HepG2 (cell line): ENCODE results near the gene SMPD3. TPM values are rescaled to one million over a fixed set of nuclear protein-coding genes. Genes with fewer than 3 reads are reported as not detected.

Experiments
- ATAC-seq: fragments of 200-7000 bp; cut with Tn5 transposase; 3 replicates; pipeline ENCODE4 v1.9.1; 2020; ENCODE audit warnings: mild to moderate bottlenecking, moderate library complexity
- BruUV-seq: library from RNA; stranded (reverse); fragments of 400-500 nt; replicated peaks from 2 replicates; lab custom pipeline; 2021; lab: Mats Ljungman, UMichigan
- CTCF ChIA-PET: fragments of 300-600 bp; formaldehyde crosslinking; extraction: SDS; loops from one replicate; lab custom pipeline; 2021; ENCODE audit warnings: low total read pairs, inconsistent platforms, low intra/inter-chr PET ratio; lab: Yijun Ruan, JAX
- POLR2A ChIA-PET: fragments of 350-600 bp; sonication (Branson Sonifier 250); formaldehyde crosslinking; loops from one replicate; lab custom pipeline; 2020; ENCODE audit warnings: antibody characterized with exemption, inconsistent platforms; lab: Yijun Ruan, JAX
- DNase-seq: peaks from one replicate; pipeline ENCODE4 v3.0.0-alpha.2; 2015; ENCODE audit warnings: low spot score
- FAIRE-seq: peaks from 3 replicates; lab custom pipeline; 2011; peaks lifted over from hg19 to GRCh38; lab: Jason Lieb, UNC
- H2AFZ ChIP-seq: one replicate; pipeline ENCODE4 v1.6.1; 2011; ENCODE audit warnings: low read length, inconsistent platforms
- H3K27ac ChIP-seq: fragments of 300-600 bp; 3 replicates; pipeline ENCODE4 v1.8.0; 2011; ENCODE audit warnings: mixed run types, mild to moderate bottlenecking, mixed read lengths, low read length, inconsistent platforms; ENCODE audit not compliant: insufficient read depth; ENCODE audit errors: extremely low read length
- H3K27me3 ChIP-seq, 2 experiments: fragments of 200-600 bp in 1 of 2; 2 replicates in 1 of 2; 3 replicates in 1 of 2; pipeline versions ENCODE4 v1.6.0 to v1.8.0; 2011; ENCODE audit warnings: low read length in 2 of 2, mild to moderate bottlenecking in 2 of 2, moderate library complexity in 2 of 2, inconsistent platforms in 1 of 2; ENCODE audit not compliant: insufficient read depth in 2 of 2, control insufficient read depth in 1 of 2
- H3K36me3 ChIP-seq, 2 experiments: fragments of 200-600 bp in 1 of 2; replicated peaks in 1 of 2; 2 replicates in 1 of 2; 3 replicates in 1 of 2; pipeline versions ENCODE4 v1.5.1 to v1.8.0; 2011; ENCODE audit warnings: low read length in 2 of 2, inconsistent platforms in 1 of 2; ENCODE audit not compliant: insufficient read depth in 2 of 2, control insufficient read depth in 1 of 2
- H3K4me1 ChIP-seq: 2 replicates; pipeline ENCODE4 v1.5.1; 2012; ENCODE audit warnings: low read length, inconsistent platforms; ENCODE audit not compliant: insufficient read depth
- H3K4me2 ChIP-seq: 2 replicates; pipeline ENCODE4 v1.6.0; 2011; ENCODE audit warnings: low read depth, low read length, inconsistent platforms
- H3K4me3 ChIP-seq, 3 experiments: fragments of 200-600 bp in 1 of 3; sonication (generic), shearing (Covaris generic) in 1 of 3; replicated peaks in 1 of 3; 2 replicates each; pipeline ENCODE4 v1.5.1; 2011 to 2016; ENCODE audit warnings: low read length in 3 of 3, inconsistent platforms in 2 of 3, low read depth in 2 of 3, mild to moderate bottlenecking in 2 of 3, control low read depth in 1 of 3, mixed read lengths in 1 of 3; ENCODE audit not compliant: insufficient read depth in 1 of 3
- H3K79me2 ChIP-seq: one replicate; pipeline ENCODE4 v1.6.1; 2011; ENCODE audit warnings: low read length, inconsistent platforms; ENCODE audit not compliant: insufficient read depth
- H3K9ac ChIP-seq: 2 replicates; pipeline ENCODE4 v1.6.0; 2011; ENCODE audit warnings: mild to moderate bottlenecking, low read depth, low read length, inconsistent platforms; ENCODE audit not compliant: insufficient read depth
- H3K9me3 ChIP-seq: 2 replicates; pipeline ENCODE4 v1.5.1; 2012; ENCODE audit warnings: mild to moderate bottlenecking, low read length
- H4K20me1 ChIP-seq: 2 replicates; pipeline ENCODE4 v1.6.0; 2011; ENCODE audit warnings: inconsistent platforms, mild to moderate bottlenecking, low read length, moderate library complexity; ENCODE audit not compliant: insufficient read depth
- ATF3 ChIP-seq: sonication (generic); formaldehyde crosslinking; IDR thresholded peaks from 2 replicates; pipeline ENCODE4 v1.4.0; 2020; ENCODE audit warnings: missing genetic modification reagents
- ATF7-NPFF ChIP-seq: sonication (generic); formaldehyde crosslinking; IDR thresholded peaks from 2 replicates; pipeline ENCODE4 v1.8.1; 2023; ENCODE audit warnings: mild to moderate bottlenecking, low read depth, missing genetic modification reagents, moderate library complexity
- CAMTA2 ChIP-seq: sonication (generic); formaldehyde crosslinking; IDR thresholded peaks from 2 replicates; pipeline ENCODE4 v1.4.0; 2020; ENCODE audit warnings: mild to moderate bottlenecking, missing genetic modification reagents, borderline replicate concordance
- GPBP1L1 ChIP-seq: sonication (generic); formaldehyde crosslinking; IDR thresholded peaks from 2 replicates; pipeline ENCODE4 v1.5.0; 2020; ENCODE audit warnings: mild to moderate bottlenecking, missing genetic modification reagents
- GPN1 ChIP-seq: sonication (generic); formaldehyde crosslinking; IDR thresholded peaks from 2 replicates; pipeline ENCODE4 v1.5.1; 2020; ENCODE audit warnings: missing genetic modification reagents, borderline replicate concordance
- JUNB ChIP-seq: sonication (generic); formaldehyde crosslinking; IDR thresholded peaks from 2 replicates; pipeline ENCODE4 v1.8.0; 2022; ENCODE audit warnings: missing genetic modification reagents, mild to moderate bottlenecking, borderline replicate concordance
- MXD4 ChIP-seq: IDR thresholded peaks from 2 replicates; pipeline ENCODE4 v1.6.1; 2016; ENCODE audit warnings: mild to moderate bottlenecking, missing biosample characterization, missing genetic modification reagents
- PHF8 ChIP-seq: sonication (generic); formaldehyde crosslinking; IDR thresholded peaks from 2 replicates; pipeline ENCODE4 v1.5.0; 2020; ENCODE audit warnings: missing genetic modification reagents
- U2AF2 ChIP-seq: fragments of 200-400 bp; formaldehyde crosslinking; IDR thresholded peaks from 2 replicates; pipeline ENCODE4 v1.6.1; 2017; ENCODE audit warnings: low read depth, mild to moderate bottlenecking, low read length
- ZSCAN9 ChIP-seq: IDR thresholded peaks from 2 replicates; pipeline ENCODE4 v1.6.1; 2016; ENCODE audit warnings: borderline replicate concordance
- WGBS: methylation state at CpG from one replicate; pipeline ENCODE4 v1.1.6; 2017; ENCODE audit warnings: low lambda C conversion rate; 5-methylcytosine and 5-hydroxymethylcytosine counted together
- in situ Hi-C: cut with HindIII; loops from 2 replicates; pipeline ENCODE4 v1.10.0; 2017; ENCODE audit warnings: low pct_unique_long_range_greater_than_20kb; ENCODE audit not compliant: extremely low pct_ligation_motif_present
- intact Hi-C: fragments of 100-400 bp; cut with micrococcal nuclease; formaldehyde crosslinking; loops from one replicate; pipeline ENCODE4 v1.10.0; 2022; ENCODE audit not compliant: unreplicated experiment
- polyA plus RNA-seq, 8 experiments: library from polyadenylated mRNA; depleted of rRNA in 3 of 8; stranded (reverse) in 7 of 8; unstranded in 1 of 8; fragments of >200 nt; fragmentation: Illumina TruSeq in 4 of 8; extraction: Trizol in 4 of 8; gene quantifications; 2 replicates each; pipeline versions ENCODE4 v1.2.1 to v1.2.3, GENCODE V29; 2011 to 2016; ENCODE audit warnings: low read depth in 4 of 8, missing spikeins in 1 of 8, mixed read lengths in 1 of 8; ENCODE audit not compliant: insufficient read depth in 1 of 8
- total RNA-seq, 5 experiments: library from RNA; depleted of rRNA; stranded (reverse); fragments of >200 nt; fragmentation: Illumina TruSeq; extraction: Trizol; gene quantifications; 2 replicates each; pipeline ENCODE4 v1.2.3, GENCODE V29; 2016; ENCODE audit warnings: low read depth in 1 of 5

Gene SMPD3
- total and polyA plus RNA-seq, 2 of the 13 experiments (the other 11 are each of a cell fraction or from before 2014, with no cell fraction given) = 0.07 to 0.32 TPM

DNA sequence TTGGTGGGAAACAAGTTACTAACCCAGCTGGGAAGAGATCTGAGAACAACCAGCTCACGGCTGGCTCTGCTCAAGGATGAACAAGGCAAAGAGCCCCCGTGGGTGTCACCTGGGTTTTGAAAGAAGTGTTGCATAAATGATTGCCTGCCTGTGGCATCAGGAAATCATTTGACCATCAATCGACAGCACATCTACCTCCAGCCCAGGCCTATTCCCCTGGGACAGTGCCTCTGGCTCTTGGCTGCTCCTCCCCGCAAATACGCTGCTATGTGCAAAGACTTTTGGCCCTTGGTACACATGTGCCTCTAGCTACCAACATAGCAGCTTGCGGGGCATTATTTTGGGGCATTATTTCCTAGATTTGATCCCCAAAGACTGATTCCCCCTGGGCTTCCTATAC lies 39.4 kb upstream of the SMPD3 start (continued):
- no peak for TF ChIP-seq U2AF2

DNA sequence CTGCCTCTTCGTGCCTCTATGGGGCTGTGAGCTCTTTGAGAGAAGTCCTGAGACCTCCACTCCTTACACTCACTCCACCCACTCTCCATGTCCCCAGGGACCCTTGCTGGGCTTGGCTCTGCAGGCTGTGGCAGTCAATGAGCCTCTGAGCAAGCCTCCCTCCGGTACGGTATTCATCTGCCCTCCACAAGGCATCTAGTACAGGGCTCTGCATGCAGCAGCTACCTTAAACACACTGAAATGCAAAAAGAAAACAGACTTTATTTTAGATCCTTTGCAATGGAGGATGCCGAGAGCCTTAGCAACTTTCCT lies 38.9 kb upstream of the SMPD3 start:
- 20% methylated on average over 4 of the region's 4 CpGs for WGBS
- Histone ChIP-seq H3K4me1 (0 out of 2 replicates have a peak, but pooled peaks cover 6% of the 10 kb centered on the region), H3K9me3 (no peaks in the 10 kb centered on the region), H3K4me3 (no peak overlapping the region), H3K9ac (no peak overlapping the region), H3K4me2 (no peak overlapping the region), H2AFZ (no peak overlapping the region), H3K36me3 (no peaks in the 10 kb centered on the region)
- CTCF ChIA-PET = no interaction called here
- FAIRE-seq (no peak), ATAC-seq (no peak)
- intact Hi-C loops = no loop called here
- no TSS peak for BruUV-seq
- in situ Hi-C loops = no loop called here
- TF ChIP-seq GPBP1L1 = no peak
- no peak for TF ChIP-seq PHF8
- TF ChIP-seq GPN1 (CRISPR knock-in tag) = no peak
- TF ChIP-seq JUNB (CRISPR knock-in tag) = no peak
- no peak for TF ChIP-seq CAMTA2 (CRISPR knock-in tag)
- TF ChIP-seq MXD4 (CRISPR knock-in tag) = no peak
- TF ChIP-seq ZSCAN9 (CRISPR knock-in tag) = no peak
- no peak for TF ChIP-seq ATF3
- TF ChIP-seq ATF7-NPFF (CRISPR knock-in tag) = no peak
- TF ChIP-seq, all 625 proteins: peak for 0
- Histone ChIP-seq H3K27me3 (no peaks in the 10 kb centered on the region), H4K20me1 (no peaks in the 10 kb centered on the region), H3K27ac (no peak overlapping the region), H3K79me2 (no peaks in the 10 kb centered on the region)
- DNase-seq = no peak
- POLR2A ChIA-PET = no interaction called here
